SK-N-SH (cell line): ENCODE results near the gene CEP290.

Experiments used
- EP300 ChIP-seq, 2 experiments: IDR thresholded peaks; 2 replicates each; pipeline versions ENCODE4 v1.4.0 to v1.6.1; 2012; ENCODE audit warnings: borderline replicate concordance in 1 of 2, low read depth in 1 of 2, low read length in 1 of 2
- FOXM1 ChIP-seq: IDR thresholded peaks from 2 replicates; pipeline ENCODE4 v1.4.0; 2012; ENCODE audit warnings: low read depth, mild to moderate bottlenecking
- GABPA ChIP-seq: IDR thresholded peaks from 2 replicates; pipeline ENCODE4 v1.4.0; 2012; ENCODE audit warnings: low read depth, mild to moderate bottlenecking
- JUND ChIP-seq: IDR thresholded peaks from 2 replicates; pipeline ENCODE4 v1.4.0; 2012
- NFIC ChIP-seq: IDR thresholded peaks from 2 replicates; pipeline ENCODE4 v1.4.0; 2012; ENCODE audit warnings: borderline replicate concordance
- NRF1 ChIP-seq: IDR thresholded peaks from 2 replicates; pipeline ENCODE4 v1.6.1; 2012; ENCODE audit warnings: low read depth, mild to moderate bottlenecking, low read length
- POLR2AphosphoS5 ChIP-seq: IDR thresholded peaks from 2 replicates; pipeline ENCODE4 v1.6.1; 2012; ENCODE audit warnings: low read depth, low read length
- RAD21 ChIP-seq: IDR thresholded peaks from 2 replicates; pipeline ENCODE4 v1.6.1; 2012; ENCODE audit warnings: mild to moderate bottlenecking, low read length
- REST ChIP-seq: IDR thresholded peaks from 2 replicates; pipeline ENCODE4 v1.6.1; 2012; ENCODE audit warnings: mild to moderate bottlenecking, low read depth, low read length, moderate library complexity
- TF ChIP-seq, protein P1 (sequence below): fragments of 200-600 bp; sonication (generic); IDR thresholded peaks from 2 replicates; pipeline ENCODE4 v1.6.1; 2017; ENCODE audit warnings: antibody characterized with exemption, mild to moderate bottlenecking, moderate library complexity
- TF ChIP-seq, protein P2 (sequence below): IDR thresholded peaks from 2 replicates; pipeline ENCODE4 v1.4.0; 2012; ENCODE audit warnings: low read depth

DNA sequence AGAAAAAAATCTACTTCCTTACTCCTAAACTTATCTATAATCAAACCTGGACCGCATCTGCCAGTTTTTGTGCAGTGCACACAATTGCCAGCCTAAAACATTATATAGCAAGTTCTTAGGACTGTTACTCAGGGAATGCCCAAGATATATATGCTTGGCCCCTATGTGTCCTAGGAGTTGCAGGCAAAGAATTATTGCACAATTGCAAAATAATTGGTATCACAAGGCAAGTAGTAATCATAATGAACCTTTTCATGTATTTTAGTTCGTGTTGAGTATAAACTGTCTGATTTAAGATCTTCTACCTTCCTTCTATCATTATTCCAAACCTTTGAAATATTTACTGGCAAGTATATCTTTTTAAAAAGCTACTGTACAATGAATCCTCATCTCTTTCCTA, 45.7 kb upstream of the CEP290 start:
- TF ChIP-seq, protein P1, sequence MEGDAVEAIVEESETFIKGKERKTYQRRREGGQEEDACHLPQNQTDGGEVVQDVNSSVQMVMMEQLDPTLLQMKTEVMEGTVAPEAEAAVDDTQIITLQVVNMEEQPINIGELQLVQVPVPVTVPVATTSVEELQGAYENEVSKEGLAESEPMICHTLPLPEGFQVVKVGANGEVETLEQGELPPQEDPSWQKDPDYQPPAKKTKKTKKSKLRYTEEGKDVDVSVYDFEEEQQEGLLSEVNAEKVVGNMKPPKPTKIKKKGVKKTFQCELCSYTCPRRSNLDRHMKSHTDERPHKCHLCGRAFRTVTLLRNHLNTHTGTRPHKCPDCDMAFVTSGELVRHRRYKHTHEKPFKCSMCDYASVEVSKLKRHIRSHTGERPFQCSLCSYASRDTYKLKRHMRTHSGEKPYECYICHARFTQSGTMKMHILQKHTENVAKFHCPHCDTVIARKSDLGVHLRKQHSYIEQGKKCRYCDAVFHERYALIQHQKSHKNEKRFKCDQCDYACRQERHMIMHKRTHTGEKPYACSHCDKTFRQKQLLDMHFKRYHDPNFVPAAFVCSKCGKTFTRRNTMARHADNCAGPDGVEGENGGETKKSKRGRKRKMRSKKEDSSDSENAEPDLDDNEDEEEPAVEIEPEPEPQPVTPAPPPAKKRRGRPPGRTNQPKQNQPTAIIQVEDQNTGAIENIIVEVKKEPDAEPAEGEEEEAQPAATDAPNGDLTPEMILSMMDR, result no peak
- no peak for TF ChIP-seq NRF1
- TF ChIP-seq NFIC, result no peak
- no peak for TF ChIP-seq FOXM1
- TF ChIP-seq, protein P2, sequence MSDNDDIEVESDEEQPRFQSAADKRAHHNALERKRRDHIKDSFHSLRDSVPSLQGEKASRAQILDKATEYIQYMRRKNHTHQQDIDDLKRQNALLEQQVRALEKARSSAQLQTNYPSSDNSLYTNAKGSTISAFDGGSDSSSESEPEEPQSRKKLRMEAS, result no peak
- no peak for TF ChIP-seq EP300 (IDR thresholded peaks at IDR 0.05; ENCODE audit: borderline replicate concordance in 1 of 2, low read depth in 1 of 2, low read length in 1 of 2)
- no peak for TF ChIP-seq GABPA
- TF ChIP-seq RAD21, result no peak
- no peak for TF ChIP-seq JUND
- no peak for TF ChIP-seq REST
- TF ChIP-seq POLR2AphosphoS5, result no peak
